ENCODE measurements around the gene IFITM10.

GRCh38 chr11:1742869-1743584, 7.4 kb downstream of the IFITM10 start:
- TF ChIP-seq CTCF (conservative IDR thresholded peaks at IDR 0.05; ENCODE audit: low read depth, low read length) (no peak), EZH2 (IDR thresholded peaks at IDR 0.05; ENCODE audit: borderline replicate concordance, low read depth, low read length, poor library complexity, severe bottlenecking) (no peak)

All from A673 (cell line).